SU-DHL-6 (cell line): Measurements from ENCODE around the gene PRICKLE2.

Experiments
- CTCF ChIP-seq: fragments of 200-600 bp; sonication (generic); IDR thresholded peaks from one replicate; pipeline ENCODE4 v1.5.1; 2017; ENCODE audit warnings: antibody characterized with exemption, mild to moderate bottlenecking, low read length, moderate library complexity; ENCODE audit not compliant: insufficient read depth, poor library complexity, severe bottlenecking
- EZH2phosphoT487 ChIP-seq: fragments of 200-600 bp; sonication (generic), shearing (Covaris generic); conservative IDR thresholded peaks from 2 replicates; pipeline ENCODE4 v1.6.1; 2018; ENCODE audit warnings: mild to moderate bottlenecking, antibody characterized with exemption, low read length, moderate library complexity, mixed read lengths

- TF ChIP-seq CTCF (no peak), EZH2phosphoT487 (no peak)
These were observed 170.8 kb downstream of the PRICKLE2 start for GRCh38 chr3:64054488-64054887.
